ENCODE results near the gene RPS29. TPM values are rescaled to one million over a fixed set of nuclear protein-coding genes. Genes with fewer than 3 reads are reported as not detected.
A peak's percentile ranks its signal among the peaks of the same experiment; 100 is the strongest.

Gene RPS29
- total and polyA plus RNA-seq, 10 of the 15 experiments (the other 5 are each of a cell fraction or from before 2014, with no cell fraction given), result 2,685 to 10,815 (median 4,359) TPM

DNA sequence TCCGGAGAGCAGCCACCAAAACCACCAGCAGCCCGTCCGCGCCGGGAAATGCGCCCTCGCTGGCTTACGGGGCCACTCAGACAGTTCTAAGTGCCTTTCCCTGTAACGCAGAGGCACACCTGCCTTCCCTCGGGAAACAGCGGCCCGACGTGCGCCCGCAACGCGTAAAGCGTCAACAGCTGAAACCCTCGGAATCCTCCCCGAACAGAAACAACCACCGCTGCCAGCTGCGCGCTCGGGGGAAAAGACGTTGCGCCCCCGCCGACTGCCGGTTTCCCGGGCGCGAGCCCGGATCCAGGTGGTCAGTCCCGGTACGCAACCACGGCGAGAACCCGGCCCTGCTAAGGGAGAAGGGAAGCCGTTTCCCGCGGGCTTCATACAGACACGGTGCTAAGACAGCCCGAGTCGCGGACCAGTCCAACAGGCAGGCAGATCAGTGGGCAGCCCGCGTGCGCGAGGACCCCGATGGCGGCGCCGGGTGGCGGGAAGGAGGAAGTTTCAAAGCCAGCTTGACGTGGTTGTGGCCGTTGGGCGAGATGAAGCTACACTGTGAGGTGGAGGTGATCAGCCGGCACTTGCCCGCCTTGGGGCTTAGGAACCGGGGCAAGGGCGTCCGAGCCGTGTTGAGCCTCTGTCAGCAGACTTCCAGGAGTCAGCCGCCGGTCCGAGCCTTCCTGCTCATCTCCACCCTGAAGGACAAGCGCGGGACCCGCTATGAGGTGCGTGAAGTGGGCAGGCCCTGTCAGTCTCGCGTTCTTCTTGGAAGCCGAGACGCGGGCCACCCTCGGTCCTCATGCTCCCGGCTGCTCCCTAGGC, 12.5 kb upstream of the RPS29 start, which contains the start of gene LRR1 (continued):
- TF ChIP-seq ZNF207 (IDR thresholded peaks at IDR 0.05; ENCODE audit: borderline replicate concordance), result peak; percentile 96
- peak; percentile 95 for TF ChIP-seq SIN3A (IDR thresholded peaks at IDR 0.05; ENCODE audit: low read depth, low read length)
- TF ChIP-seq SUPT20H (IDR thresholded peaks at IDR 0.05; ENCODE audit: borderline replicate concordance, control insufficient read depth, low read depth, low read length), result no peak
- peak; percentile 67 for TF ChIP-seq KLF5 (IDR thresholded peaks at IDR 0.05; ENCODE audit: partially characterized antibody)
- peak; percentile 62 for TF ChIP-seq BACH1 (IDR thresholded peaks at IDR 0.05; ENCODE audit: borderline replicate concordance)
- TF ChIP-seq TCF3 (IDR thresholded peaks at IDR 0.05; ENCODE audit: borderline replicate concordance, insufficient read depth, low read depth, low read length), result peak; percentile 91
- TF ChIP-seq, protein P1, sequence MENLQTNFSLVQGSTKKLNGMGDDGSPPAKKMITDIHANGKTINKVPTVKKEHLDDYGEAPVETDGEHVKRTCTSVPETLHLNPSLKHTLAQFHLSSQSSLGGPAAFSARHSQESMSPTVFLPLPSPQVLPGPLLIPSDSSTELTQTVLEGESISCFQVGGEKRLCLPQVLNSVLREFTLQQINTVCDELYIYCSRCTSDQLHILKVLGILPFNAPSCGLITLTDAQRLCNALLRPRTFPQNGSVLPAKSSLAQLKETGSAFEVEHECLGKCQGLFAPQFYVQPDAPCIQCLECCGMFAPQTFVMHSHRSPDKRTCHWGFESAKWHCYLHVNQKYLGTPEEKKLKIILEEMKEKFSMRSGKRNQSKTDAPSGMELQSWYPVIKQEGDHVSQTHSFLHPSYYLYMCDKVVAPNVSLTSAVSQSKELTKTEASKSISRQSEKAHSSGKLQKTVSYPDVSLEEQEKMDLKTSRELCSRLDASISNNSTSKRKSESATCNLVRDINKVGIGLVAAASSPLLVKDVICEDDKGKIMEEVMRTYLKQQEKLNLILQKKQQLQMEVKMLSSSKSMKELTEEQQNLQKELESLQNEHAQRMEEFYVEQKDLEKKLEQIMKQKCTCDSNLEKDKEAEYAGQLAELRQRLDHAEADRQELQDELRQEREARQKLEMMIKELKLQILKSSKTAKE (IDR thresholded peaks at IDR 0.05; ENCODE audit: low read depth, poor library complexity, severe bottlenecking), result no peak
- no peak for TF ChIP-seq HSF1 (IDR thresholded peaks at IDR 0.05; ENCODE audit: low read depth, low read length)
- 0 out of 2 replicates have a peak, but pooled peaks have one; percentile 28 for TF ChIP-seq IRF4 (IDR thresholded peaks at IDR 0.05; ENCODE audit: low read depth, low read length)
- TF ChIP-seq ZNF687 (IDR thresholded peaks at IDR 0.05), result peak; percentile 53; the same call in 1 of the 2 replicates
- peak; percentile 81 for TF ChIP-seq RELB (IDR thresholded peaks at IDR 0.05; ENCODE audit: low read depth)
- TF ChIP-seq YBX1 (IDR thresholded peaks at IDR 0.05), result no peak
- TF ChIP-seq LARP7 (IDR thresholded peaks at IDR 0.05), result peak; percentile 86; the same call in 1 of the 2 replicates
- no peak for TF ChIP-seq SMAD1 (IDR thresholded peaks at IDR 0.05; ENCODE audit: low read depth, partially characterized antibody)
- TF ChIP-seq NFYA (IDR thresholded peaks at IDR 0.05; ENCODE audit: borderline replicate concordance, low read depth, low read length), result no peak
- peak; percentile 98 for TF ChIP-seq IKZF1 (conservative IDR thresholded peaks at IDR 0.05)
- TF ChIP-seq CHD2 (IDR thresholded peaks at IDR 0.05; ENCODE audit: borderline replicate concordance, low read depth, low read length), result peak; percentile 80

Data from GM12878 (cell line).